ENCODE data around the gene THSD4.
"Not testable (repeated sequence)": the region's sequence is repeated elsewhere in the genome, so short reads cannot be mapped to it uniquely, and the experiment has no call there.

THSD4 gene

DNA sequence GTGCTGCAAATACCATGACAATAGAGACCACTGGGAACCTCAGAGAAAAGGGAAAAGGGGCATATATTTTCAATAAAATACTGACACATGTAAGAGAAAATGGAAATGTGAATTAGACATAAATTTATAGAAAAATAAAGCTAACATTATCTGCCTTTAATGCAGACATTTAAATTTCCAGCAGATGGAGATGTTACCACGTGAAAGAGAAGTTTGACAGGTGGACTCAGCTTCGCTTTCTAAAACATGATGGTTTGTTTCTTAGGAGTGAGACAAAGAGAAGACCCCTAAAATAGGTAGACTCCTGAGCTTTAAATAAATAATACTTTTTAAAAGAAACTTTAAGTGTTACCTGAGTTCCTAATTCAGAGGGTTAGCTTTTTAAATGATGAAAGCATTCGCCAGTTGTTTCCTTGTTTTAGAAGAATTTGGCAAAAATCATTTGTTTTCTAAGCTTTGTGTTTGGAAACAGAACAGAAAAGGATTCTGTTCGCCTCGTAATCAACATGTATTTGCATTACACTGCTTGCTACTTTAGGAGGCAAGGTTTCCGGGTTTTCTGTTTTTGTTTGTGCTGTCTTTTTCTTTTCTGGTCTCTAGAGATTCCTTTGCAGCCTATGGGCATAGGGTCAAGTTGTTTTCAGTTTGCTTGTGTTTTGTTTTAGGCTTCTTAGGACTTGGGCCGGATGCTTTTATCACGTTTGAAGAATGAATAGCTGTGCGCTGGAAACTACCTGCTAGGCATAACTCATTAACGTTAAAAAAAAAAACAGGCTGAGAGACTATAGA is 271.4 kb downstream of the THSD4 start:
- DNase-seq (ENCODE audit: low read depth), result no peak

- DNase-seq (ENCODE audit: low read depth), result no peak
These were observed 272.5 kb downstream of the THSD4 start for GRCh38 chr15:71387810-71388209.

- DNase-seq (ENCODE audit: low read depth), result no peak
These were observed 274.8 kb downstream of the THSD4 start for GRCh38 chr15:71390096-71390495.

DNA sequence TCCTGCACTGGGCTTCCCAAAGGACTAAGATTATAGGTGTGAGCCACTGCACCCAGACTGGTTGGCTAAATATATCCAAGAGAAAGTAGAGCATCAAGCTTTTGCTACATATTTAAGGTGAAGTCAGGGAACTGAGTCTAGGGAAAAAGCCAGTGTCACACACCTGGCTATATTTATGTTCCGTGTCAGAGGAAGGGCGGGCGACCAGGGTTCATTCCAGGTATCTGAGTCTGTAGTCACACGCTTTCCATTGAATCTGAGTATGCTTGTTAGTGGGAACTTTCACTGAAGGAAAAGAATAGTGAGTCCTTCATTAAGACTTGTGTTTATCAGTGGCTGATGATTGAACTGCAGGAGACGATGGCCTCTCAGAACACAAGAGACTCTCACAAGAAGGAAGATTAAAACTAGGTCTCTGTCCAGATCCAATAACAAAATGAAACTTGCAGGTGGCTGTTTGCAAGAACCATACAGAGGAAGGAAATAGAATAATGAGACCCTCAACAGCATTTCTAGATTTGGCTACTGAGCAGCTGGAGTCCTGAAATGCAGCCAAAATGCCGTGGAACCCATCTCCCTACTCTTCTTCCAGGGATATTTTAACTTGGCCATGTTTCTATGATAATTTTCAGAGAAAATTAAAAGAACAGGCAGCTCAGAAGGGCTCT is 276.3 kb downstream of the THSD4 start:
- no peak for DNase-seq (ENCODE audit: low read depth)

- DNase-seq (ENCODE audit: low read depth), result no peak
These were observed 277.6 kb downstream of the THSD4 start for GRCh38 chr15:71392861-71393283.

DNA sequence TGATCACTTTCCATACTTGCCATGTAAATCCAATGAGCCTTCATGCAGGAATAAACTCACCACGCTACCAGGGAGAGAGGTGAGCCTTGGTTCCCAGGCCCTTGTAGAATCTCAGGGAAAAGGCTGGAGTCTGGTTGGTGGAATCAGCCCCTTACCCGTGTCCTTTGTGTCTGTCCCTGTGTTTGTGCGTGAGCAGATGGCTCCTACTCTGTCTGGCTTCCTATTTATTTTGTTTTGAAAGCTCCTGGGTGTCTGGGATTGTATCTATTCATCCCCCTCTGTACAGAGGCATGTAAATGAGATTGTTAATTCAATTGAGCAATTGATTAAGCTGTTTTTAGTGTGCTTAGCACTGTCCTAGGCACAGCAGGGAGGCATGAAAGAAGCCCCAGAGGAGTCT is 278.1 kb downstream of the THSD4 start:
- DNase-seq (ENCODE audit: low read depth), result no peak

DNA sequence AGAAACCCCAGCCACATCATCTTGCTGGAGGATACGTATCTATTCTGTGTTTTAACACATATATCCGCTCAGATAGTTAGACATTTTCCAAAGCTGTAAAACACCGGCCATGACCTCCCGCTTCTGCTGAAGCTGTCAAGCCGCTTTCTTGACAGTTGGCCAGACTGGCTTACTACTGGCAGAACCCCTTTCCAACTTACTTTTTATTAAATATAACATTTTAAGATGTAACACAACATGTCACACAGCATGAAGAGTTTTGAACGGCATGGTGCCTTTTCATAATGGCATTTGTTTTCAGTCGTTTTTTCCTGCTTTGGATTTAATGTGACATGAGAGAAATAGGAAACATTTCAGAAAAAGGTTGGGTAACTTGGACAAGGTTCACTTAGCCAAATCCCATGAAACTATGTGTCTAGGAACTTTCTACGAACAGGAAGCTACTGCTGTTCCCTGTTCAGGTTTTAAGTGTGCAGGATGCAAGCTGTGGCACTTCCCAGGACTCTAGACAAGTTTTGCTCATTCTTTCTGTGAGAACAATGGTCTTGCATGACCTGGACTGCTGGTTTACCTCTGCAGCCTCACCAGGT is 281.4 kb downstream of the THSD4 start:
- no peak for DNase-seq (ENCODE audit: low read depth)

- DNase-seq (ENCODE audit: low read depth), result no peak
These were observed 282.1 kb downstream of the THSD4 start for GRCh38 chr15:71397377-71397776.

GRCh38 chr15:71400294-71400693 is 285.0 kb downstream of the THSD4 start:
- DNase-seq (ENCODE audit: low read depth), result no peak

DNA sequence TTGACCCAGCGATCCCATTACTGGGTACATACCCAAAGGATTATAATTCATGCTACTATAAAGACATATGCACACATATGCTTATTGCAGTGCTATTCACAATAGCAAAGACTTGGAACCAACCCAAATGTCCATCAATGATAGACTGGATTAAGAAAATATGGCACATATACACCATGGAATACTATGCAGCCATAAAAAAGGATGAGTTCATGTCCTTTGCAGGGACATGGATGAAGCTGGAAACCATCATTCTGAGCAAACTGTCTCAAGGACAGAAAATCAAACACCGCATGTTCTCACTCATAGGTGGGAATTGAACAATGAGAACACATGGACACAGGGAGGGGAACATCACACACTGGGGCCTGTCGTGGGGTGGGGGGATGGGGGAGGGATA is 286.5 kb downstream of the THSD4 start:
- DNase-seq (ENCODE audit: low read depth), result not testable (repeated sequence)

DNA sequence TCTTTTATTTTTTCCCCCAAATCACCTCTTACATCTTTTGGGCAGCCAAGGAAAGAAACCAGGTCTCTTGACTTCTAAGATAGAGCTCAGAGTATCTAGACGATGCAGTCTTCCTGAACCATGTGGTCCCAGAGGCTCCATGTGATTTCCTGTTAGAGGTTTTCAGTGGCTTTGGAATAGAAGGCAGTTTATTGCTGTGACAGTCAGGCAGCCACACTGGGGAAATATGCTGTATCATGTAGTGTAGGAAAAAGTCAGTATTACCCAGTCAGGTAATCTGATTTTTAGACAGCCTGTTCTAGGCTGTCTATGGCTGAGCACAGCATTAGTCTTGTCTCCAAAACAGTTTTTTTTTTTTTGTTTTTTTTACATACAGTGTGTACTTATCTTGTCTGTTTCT is 294.3 kb downstream of the THSD4 start:
- no peak for DNase-seq (ENCODE audit: low read depth)

DNA sequence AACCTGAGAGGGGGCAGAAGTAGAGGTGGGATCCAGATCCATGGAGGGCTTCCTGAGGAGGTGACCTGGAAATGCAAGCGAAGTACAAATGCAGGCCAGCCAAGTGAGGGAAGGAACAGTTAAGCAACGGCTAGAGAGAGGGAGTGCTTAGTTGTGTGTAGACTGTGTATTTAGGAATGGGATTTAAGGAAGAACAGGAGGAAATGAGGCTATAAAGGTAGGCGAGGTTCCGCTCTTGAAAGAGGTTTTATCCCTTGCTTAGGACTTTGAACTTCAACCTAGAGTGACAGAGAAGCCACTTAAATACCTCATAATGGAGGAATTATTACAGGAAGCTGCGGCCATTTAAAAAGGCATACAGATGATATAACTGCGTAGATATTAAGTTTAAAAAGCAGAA is 295.1 kb downstream of the THSD4 start:
- DNase-seq (ENCODE audit: low read depth), result no peak

GRCh38 chr15:71411538-71412482 is 296.5 kb downstream of the THSD4 start:
- no peak for DNase-seq (ENCODE audit: low read depth)

GRCh38 chr15:71413419-71413818 is 298.1 kb downstream of the THSD4 start:
- DNase-seq (ENCODE audit: low read depth), result no peak

- no peak for DNase-seq (ENCODE audit: low read depth)
These were observed 299.6 kb downstream of the THSD4 start for GRCh38 chr15:71414853-71415252.

GRCh38 chr15:71422530-71423259 is 307.4 kb downstream of the THSD4 start:
- DNase-seq (ENCODE audit: low read depth), result no peak

DNA sequence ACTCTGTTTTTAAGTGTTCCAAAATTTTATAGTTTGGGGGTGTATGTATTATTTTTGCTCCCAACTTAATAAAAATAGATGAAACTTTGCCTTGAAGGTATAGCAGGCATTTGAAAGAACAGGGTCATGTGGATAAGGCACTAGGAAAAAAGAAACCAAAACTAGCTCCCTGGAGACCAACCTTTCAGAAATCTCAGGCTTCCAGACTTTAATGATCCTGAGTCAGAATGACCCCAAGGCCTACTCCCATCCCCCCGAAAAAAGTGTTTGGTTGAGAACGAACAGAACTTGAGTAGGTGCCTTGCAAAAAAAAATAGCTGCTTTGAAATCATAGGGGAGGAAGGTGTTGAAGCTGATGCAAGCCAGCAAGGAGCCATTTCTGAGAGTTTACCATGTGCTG is 309.5 kb downstream of the THSD4 start:
- no peak for DNase-seq (ENCODE audit: low read depth)

GRCh38 chr15:71425388-71425787 is 310.1 kb downstream of the THSD4 start:
- DNase-seq (ENCODE audit: low read depth), result no peak

GRCh38 chr15:71426792-71427191 is 311.5 kb downstream of the THSD4 start:
- DNase-seq (ENCODE audit: low read depth), result no peak

DNA sequence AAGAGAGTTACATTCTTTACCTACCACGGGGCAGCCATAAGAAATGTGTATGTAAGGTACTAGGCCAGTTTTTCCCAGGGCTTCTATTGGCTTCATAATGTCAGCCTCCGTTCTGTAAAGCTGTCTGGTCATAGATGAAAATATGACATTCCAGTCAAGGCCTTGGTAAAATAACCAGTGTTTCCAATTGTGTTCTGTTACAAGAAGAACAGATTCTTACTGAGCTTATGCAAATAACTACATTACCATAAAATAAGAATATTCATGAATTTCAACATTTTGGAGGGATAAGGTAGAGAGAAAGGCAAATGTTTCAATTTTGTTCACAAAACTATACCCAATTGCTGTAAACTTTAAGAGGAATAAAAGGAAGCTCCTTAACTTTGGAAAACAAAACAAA is 315.5 kb downstream of the THSD4 start:
- no peak for DNase-seq (ENCODE audit: low read depth)
